GM21447 (cell line): ENCODE data around the gene USP1.

ENCODE experiments used
- ATAC-seq: cut with Tn5 transposase; IDR thresholded peaks from one replicate; pipeline ENCODE4 v1.9.1; 2021; ENCODE audit not compliant: unreplicated experiment

The USP1 gene

GRCh38 chr1:62436466-62437272 is at the start of gene USP1:
USP1 (plus strand) TSS chr1:62437049; CDS start chr1:62439868, 2,819 bp downstream.
- ATAC-seq: peak; percentile 69

- ATAC-seq: no peak
Observed at GRCh38 chr1:62389531-62389930, 47.3 kb upstream of the USP1 start.

- no peak for ATAC-seq
Observed at GRCh38 chr1:62390071-62390470, 46.8 kb upstream of the USP1 start.

GRCh38 chr1:62391369-62391971 is 45.4 kb upstream of the USP1 start:
- no peak for ATAC-seq

GRCh38 chr1:62392951-62393350 is 43.9 kb upstream of the USP1 start:
- ATAC-seq: no peak

DNA sequence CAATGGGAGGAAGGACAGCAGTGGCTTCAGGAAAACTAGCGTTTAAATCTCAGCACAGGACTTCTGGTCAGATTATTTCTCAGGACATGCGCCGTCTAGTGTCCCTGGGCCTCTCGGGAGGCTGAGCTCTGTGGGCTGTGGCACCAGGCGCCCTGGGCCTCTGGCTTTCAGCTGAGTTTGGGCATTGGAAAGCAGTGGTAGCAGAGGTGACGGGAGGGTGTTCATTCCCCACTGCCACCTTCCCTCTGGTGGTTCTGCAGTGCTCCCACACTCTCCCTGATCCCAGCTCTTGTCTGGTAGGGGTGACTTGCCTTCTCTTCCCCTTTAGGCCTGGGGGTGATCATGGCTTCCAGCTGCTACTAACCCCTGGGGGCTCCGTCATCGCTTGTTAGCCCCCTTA is 42.2 kb upstream of the USP1 start:
- no peak for ATAC-seq

- ATAC-seq: no peak
Observed at GRCh38 chr1:62395291-62395690, 41.6 kb upstream of the USP1 start.

DNA sequence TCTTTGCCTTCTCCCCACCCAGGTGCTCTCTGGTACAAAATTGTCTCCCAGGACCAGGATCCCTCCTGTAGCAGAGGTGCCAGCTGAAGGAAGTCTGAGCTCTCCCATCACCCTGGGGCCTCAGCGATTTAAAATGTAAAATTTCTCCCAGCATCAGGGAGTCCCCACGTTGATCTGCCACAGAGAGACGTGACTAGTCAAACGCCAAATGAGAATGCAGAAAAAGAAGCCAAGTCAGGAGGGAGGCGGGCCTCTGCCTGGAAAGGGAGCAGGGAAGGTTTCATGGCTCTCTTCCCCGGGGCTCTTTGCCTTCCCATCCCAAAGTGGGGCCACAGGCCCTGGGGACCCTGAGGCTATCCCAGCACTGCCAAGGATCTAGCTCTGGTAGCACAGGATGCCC is 40.0 kb upstream of the USP1 start:
- ATAC-seq: no peak

DNA sequence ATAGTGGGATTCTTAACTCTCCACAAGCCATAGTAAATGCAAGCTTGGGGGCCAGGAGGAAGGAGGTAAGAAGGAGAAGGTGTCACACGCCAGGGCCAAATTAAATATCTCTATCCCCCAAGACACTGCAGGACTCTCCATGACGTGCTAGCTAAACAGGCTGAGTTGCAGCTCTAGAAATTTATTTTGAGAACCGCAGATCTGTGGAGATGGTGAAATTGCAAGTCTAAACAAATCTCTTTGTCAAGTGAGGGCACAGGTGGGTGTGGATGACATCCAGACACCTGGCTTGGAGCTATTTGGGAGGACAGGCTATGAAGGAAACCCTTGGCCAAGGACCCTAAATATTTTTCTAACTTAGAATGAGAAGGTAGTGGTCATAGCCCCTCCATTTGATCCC is 39.5 kb upstream of the USP1 start:
- no peak for ATAC-seq

- no peak for ATAC-seq
Observed at GRCh38 chr1:62398377-62398776, 38.5 kb upstream of the USP1 start.

- no peak for ATAC-seq
Observed at GRCh38 chr1:62401034-62401760, 35.7 kb upstream of the USP1 start.

DNA sequence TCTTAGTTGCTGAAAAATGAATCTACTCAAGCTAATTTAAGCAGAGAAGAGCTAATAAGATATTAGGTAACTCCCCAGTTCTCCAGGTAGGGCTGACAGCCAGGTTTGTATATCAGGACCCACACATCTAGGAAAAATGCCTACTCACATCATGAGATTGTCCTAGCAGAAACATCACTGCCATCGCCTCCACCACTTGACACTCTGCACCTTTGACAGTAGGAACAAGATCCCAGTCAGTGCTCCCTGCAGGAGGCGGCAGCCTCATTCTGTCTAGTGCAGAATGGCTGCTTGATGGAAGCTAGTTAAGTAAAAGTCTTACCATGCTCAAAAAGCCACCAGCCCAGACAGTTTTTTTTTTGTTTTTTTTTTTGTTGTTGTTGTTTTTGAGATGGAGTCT is 31.6 kb upstream of the USP1 start:
- ATAC-seq: no peak

GRCh38 chr1:62406576-62406975 is 30.3 kb upstream of the USP1 start:
- no peak for ATAC-seq

DNA sequence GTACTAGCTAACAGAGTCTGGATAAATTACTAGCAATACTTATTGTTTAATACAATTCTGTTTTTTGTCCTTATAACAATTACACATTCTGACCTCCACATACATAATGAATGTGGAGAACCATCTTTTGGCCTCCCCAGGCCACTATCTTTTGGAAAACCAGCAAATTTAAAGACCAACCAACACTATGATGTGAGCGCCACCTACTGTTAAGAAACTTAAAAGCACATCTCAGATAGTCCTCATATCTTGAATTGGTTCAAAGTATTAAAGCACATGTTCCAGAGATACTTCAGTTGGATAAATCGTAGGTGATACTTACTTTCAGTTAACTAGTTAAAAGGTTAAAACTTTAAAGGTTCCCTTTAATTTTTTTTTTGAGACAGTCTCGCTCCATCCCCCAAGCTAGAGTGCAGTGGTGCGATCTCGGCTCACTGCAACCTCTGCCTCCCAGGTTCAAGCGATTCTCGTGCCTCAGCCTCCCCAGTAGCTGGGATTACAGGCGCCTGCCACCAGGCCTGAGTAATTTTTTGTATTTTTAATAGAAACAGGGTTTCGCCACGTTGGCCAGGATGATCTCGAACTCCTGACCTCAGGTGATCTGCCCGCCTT is 29.3 kb upstream of the USP1 start:
- ATAC-seq: no peak

DNA sequence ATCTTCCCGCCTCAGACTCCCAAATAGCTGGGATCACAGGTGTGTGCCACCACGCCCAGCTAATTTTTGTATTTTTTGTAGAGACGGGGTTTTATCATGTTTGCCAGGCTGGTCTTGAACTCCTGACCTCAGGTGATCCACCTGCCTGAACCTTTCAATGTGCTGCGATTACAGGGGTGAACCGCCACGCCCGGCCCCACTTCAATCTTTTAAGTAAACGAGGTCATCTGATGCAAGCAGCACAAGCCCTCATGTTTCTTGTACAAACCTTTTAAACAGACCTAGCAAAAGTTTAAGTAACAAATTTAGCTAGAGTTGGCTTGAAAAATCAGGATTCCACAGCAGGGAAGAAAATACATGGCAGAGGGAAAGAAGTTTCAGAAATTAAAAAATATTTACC is 21.2 kb upstream of the USP1 start:
- no peak for ATAC-seq

GRCh38 chr1:62417351-62417999 is 19.4 kb upstream of the USP1 start:
- no peak for ATAC-seq

DNA sequence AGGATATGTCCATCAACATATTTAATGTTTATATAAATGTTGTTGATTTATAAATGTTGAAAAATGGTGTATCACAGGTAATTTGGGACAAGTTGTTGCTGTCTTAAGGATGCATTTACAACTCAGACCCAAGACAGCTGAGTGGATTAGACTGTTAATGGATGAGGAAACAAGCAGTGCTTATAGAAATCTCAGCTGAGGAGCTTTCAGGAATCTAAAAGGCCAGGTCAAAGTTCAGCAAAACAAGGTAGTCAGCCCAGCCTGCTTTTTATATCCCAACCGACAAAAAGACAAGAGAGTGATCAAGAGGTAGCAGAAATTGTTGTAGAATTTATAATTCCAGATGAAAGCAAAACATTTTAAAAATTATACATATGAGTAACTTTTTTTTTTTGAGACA is 16.6 kb upstream of the USP1 start:
- ATAC-seq: no peak

- ATAC-seq: no peak
Observed at GRCh38 chr1:62423580-62424242, 13.1 kb upstream of the USP1 start.

GRCh38 chr1:62424411-62424810 is 12.4 kb upstream of the USP1 start:
- no peak for ATAC-seq

GRCh38 chr1:62425041-62425440 is 11.8 kb upstream of the USP1 start:
- ATAC-seq: no peak

DNA sequence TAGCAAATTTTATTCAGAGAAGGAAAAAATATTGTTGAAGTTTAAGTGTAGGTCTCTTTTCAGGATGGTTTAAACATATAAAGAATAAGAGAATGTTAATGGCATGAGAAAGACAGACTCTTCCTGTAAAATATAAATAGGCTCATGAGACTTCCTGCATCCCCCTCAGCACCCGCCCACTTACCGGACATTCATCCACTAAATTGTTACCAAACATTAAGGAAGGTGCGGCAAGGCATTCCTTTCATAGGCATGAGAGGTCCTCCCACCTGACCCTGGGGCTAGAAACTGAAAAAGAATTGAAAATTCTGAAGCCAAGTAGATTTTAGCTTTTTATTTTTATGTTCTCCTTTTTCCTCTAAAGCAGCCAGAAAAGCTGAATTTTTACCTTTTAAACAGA is 10.6 kb upstream of the USP1 start:
- ATAC-seq: no peak
